GM12891 (cell line): ENCODE data around the gene COQ2.

Source experiments
- POLR2A ChIP-seq: IDR thresholded peaks from 2 replicates; pipeline ENCODE4 v1.6.1; 2011; ENCODE audit warnings: low read depth, low read length, control low read depth
- POLR2AphosphoS5 ChIP-seq: IDR thresholded peaks from 2 replicates; pipeline ENCODE4 v1.6.1; 2011; ENCODE audit warnings: low read depth, low read length, control low read depth
- TAF1 ChIP-seq: IDR thresholded peaks from 2 replicates; pipeline ENCODE4 v1.6.1; 2011; ENCODE audit warnings: low read depth, low read length, control low read depth

- TF ChIP-seq POLR2A: no peak
- TF ChIP-seq POLR2AphosphoS5: no peak
- TF ChIP-seq TAF1: no peak
Measured at GRCh38 chr4:83224502-83225197, 59.9 kb downstream of the COQ2 start.
